ENCODE measurements around the gene SSH3. TPM values are rescaled to one million over a fixed set of nuclear protein-coding genes. Genes with fewer than 3 reads are reported as not detected.

SSH3 gene
- total RNA-seq, 1 experiment from 2014 or later = 57.8 TPM

- no peaks in the 10 kb centered on the region for H4K20me1 ChIP-seq (ENCODE audit: insufficient read depth)
- RAD21 ChIA-PET (ENCODE audit: low non-redundant PET in 1 of 2, low total read pairs in 2 of 2, uncharacterized antibody in 2 of 2, unreplicated experiment in 2 of 2) = no interaction called here
- no peak overlapping the region for H3K4me3 ChIP-seq (replicated peaks in 1 of 2; ENCODE audit: low read depth in 1 of 2, low read length in 2 of 2)
- H3K36me3 ChIP-seq (ENCODE audit: control insufficient read depth in 1 of 2, insufficient read depth in 2 of 2, low read length in 2 of 2) = no peaks in the 10 kb centered on the region
- POLR2A ChIA-PET = no interaction called here
- ATAC-seq (no peak), DNase-seq (ENCODE audit: low read depth, low spot score) (no peak)
- no peak overlapping the region for H3K27ac ChIP-seq (ENCODE audit: low read depth, low read length)
- H3K9me3 ChIP-seq (ENCODE audit: control insufficient read depth in 1 of 2, insufficient read depth in 1 of 2, low read depth in 1 of 2, low read length in 2 of 2) = no peaks in the 10 kb centered on the region
- H3K9ac ChIP-seq (ENCODE audit: low read length) = no peak overlapping the region
- H3K79me2 ChIP-seq (ENCODE audit: insufficient read depth, low read length) = no peaks in the 10 kb centered on the region; the same call in 1 of the 2 replicates
- no TSS peak for BruUV-seq (replicated peaks)
- TF ChIP-seq JUND (IDR thresholded peaks at IDR 0.05) (no peak), REST (IDR thresholded peaks at IDR 0.05; ENCODE audit: low read depth) (no peak), SP1 (IDR thresholded peaks at IDR 0.05; ENCODE audit: low read depth) (no peak), CBX3 (IDR thresholded peaks at IDR 0.05; ENCODE audit: low read depth) (no peak), POLR2A (IDR thresholded peaks at IDR 0.05; ENCODE audit: borderline replicate concordance, extremely low read depth, insufficient read depth, insufficient read length) (no peak), CEBPB (IDR thresholded peaks at IDR 0.05; ENCODE audit: low read depth) (no peak), FOSL1 (IDR thresholded peaks at IDR 0.05; ENCODE audit: low read depth) (no peak), RAD21 (IDR thresholded peaks at IDR 0.05; ENCODE audit: low read depth) (no peak), ZBTB33 (IDR thresholded peaks at IDR 0.05; ENCODE audit: extremely low read depth, insufficient replicate concordance, low read length) (no peak), SIN3A (IDR thresholded peaks at IDR 0.05; ENCODE audit: low read depth) (no peak), ZNF274 (IDR thresholded peaks at IDR 0.05; ENCODE audit: low read depth, low read length) (no peak), MAX (IDR thresholded peaks at IDR 0.05) (no peak)
- no peaks in the 10 kb centered on the region for H3K27me3 ChIP-seq (ENCODE audit: insufficient read depth, low read length)
- peaks cover 28 to 74% of the 10 kb centered on the region in 2 experiments for H3K4me1 ChIP-seq (ENCODE audit: control insufficient read depth in 1 of 2, insufficient read depth in 2 of 2, low read length in 2 of 2)
- CTCF ChIA-PET = interaction anchor here (0.8 to 16.6 kb wide), 3 partner anchors 27 to 52 kb away, joined by 3 to 456 read pairs (median 5); partner anchors contain the start of genes CLCF1 and PPP1CA
- intact Hi-C loops (cut with micrococcal nuclease) = no loop called here
- no peak overlapping the region for H2AFZ ChIP-seq (ENCODE audit: low read depth, low read length, poor library complexity, severe bottlenecking)
- no peaks in the 10 kb centered on the region for H3K9me2 ChIP-seq (ENCODE audit: insufficient read depth)
- H3K4me2 ChIP-seq (ENCODE audit: low read length) = no peak overlapping the region
Measured at GRCh38 chr11:67349457-67349856, 46.1 kb downstream of the SSH3 start.

All from HCT116 (cell line).